ENCODE data around the gene BORCS5. TPM values are rescaled to one million over a fixed set of nuclear protein-coding genes. Genes with fewer than 3 reads are reported as not detected.

The BORCS5 gene
- total RNA-seq, 1 experiment from 2014 or later, result 13.9 TPM

DNA sequence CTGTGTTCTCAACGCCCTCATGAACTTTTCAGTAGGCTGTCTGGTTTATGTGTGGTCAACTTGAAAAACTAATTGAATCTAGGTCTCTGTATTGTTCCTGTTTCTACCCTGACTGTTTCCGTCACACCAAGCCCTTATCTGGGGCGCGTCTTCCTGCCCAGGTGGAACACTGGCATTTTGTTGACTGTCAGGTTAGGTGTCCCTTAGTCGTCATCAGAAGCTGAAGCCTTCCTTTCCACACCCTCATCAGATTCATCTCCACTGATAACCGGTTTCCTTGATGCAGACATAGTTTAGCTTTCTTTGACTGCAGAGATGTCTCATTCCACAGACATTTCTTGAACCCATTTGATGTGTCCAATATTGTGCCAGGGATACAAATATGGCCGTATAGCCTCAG lies 109.3 kb downstream of the BORCS5 start:
- no peak overlapping the region for H2AK5ac ChIP-seq (ENCODE audit: insufficient read length, low read length)
- no peak overlapping the region for H3K23ac ChIP-seq (ENCODE audit: insufficient read length, low read depth, low read length)
- TF ChIP-seq, protein P1, sequence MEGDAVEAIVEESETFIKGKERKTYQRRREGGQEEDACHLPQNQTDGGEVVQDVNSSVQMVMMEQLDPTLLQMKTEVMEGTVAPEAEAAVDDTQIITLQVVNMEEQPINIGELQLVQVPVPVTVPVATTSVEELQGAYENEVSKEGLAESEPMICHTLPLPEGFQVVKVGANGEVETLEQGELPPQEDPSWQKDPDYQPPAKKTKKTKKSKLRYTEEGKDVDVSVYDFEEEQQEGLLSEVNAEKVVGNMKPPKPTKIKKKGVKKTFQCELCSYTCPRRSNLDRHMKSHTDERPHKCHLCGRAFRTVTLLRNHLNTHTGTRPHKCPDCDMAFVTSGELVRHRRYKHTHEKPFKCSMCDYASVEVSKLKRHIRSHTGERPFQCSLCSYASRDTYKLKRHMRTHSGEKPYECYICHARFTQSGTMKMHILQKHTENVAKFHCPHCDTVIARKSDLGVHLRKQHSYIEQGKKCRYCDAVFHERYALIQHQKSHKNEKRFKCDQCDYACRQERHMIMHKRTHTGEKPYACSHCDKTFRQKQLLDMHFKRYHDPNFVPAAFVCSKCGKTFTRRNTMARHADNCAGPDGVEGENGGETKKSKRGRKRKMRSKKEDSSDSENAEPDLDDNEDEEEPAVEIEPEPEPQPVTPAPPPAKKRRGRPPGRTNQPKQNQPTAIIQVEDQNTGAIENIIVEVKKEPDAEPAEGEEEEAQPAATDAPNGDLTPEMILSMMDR (conservative IDR thresholded peaks at IDR 0.05), result no peak
- no peak overlapping the region for H2AFZ ChIP-seq (ENCODE audit: low read length)
- no peak overlapping the region for H2BK5ac ChIP-seq (ENCODE audit: insufficient read length, low read length)
- no peak overlapping the region for H4K8ac ChIP-seq (replicated peaks; ENCODE audit: insufficient read length, low read depth, low read length)
- H3K27ac Mint-ChIP-seq, result peak overlapping the region in 1 of 3 experiments; percentile 43; a peak in 1 of 7 replicates
- H4K5ac ChIP-seq (ENCODE audit: insufficient read length, low read depth, low read length), result no peak overlapping the region
- no peak overlapping the region for H3K14ac ChIP-seq (ENCODE audit: insufficient read depth, low read length)
- H3K4me2 ChIP-seq (ENCODE audit: insufficient read depth, insufficient read length, low read length), result no peak overlapping the region
- H2BK15ac ChIP-seq (ENCODE audit: low read depth, low read length), result no peak overlapping the region
- H3K36me3 Mint-ChIP-seq (ENCODE audit: insufficient read depth in 1 of 3, low read depth in 3 of 3), result peaks cover 17 to 27% (median 22%) of the 10 kb centered on the region in 3 experiments
- no peak overlapping the region for H2BK20ac ChIP-seq (ENCODE audit: low read depth, low read length, poor library complexity, severe bottlenecking)
- peaks cover 7 to 10% of the 10 kb centered on the region in 2 experiments for H3K4me1 Mint-ChIP-seq
- no peaks in the 10 kb centered on the region for H4K20me1 ChIP-seq (ENCODE audit: control insufficient read depth, insufficient read depth, insufficient read length)
- no peak for DNase-seq
- H3K4ac ChIP-seq (ENCODE audit: low read depth, low read length), result no peak overlapping the region
- no peak overlapping the region for H4K91ac ChIP-seq (ENCODE audit: insufficient read length, low read depth, low read length)
- no peak overlapping the region for H3T11ph ChIP-seq (ENCODE audit: low read length)
- no peak overlapping the region for H3K4me3 Mint-ChIP-seq
- no peak overlapping the region for H3K56ac ChIP-seq (ENCODE audit: insufficient read length, low read depth, low read length)
- no peak overlapping the region for H2BK120ac ChIP-seq (ENCODE audit: low read depth, low read length, poor library complexity, severe bottlenecking)
- no peaks in the 10 kb centered on the region for H3K79me2 ChIP-seq (ENCODE audit: insufficient read depth, low read length)
- H3K4me1 ChIP-seq (ENCODE audit: insufficient read depth, low read length), result peaks cover 4% of the 10 kb centered on the region; the same call in 1 of the 2 replicates
- H3K27me3 ChIP-seq (ENCODE audit: insufficient read depth, low read length), result no peaks in the 10 kb centered on the region
- H3K9me3 Mint-ChIP-seq, result peaks cover 14 to 16% of the 10 kb centered on the region in 2 experiments
- H3K18ac ChIP-seq (ENCODE audit: insufficient read length, low read depth, low read length), result no peak overlapping the region
- no peak overlapping the region for H3K9ac ChIP-seq (ENCODE audit: extremely low read depth, insufficient read length, low read length)
- H3K79me1 ChIP-seq (ENCODE audit: insufficient read depth, low read depth, low read length, poor library complexity, severe bottlenecking), result no peaks in the 10 kb centered on the region
- no peaks in the 10 kb centered on the region for H3K23me2 ChIP-seq (ENCODE audit: insufficient read length, low read depth, low read length, poor library complexity, severe bottlenecking)
- H3K27ac ChIP-seq (ENCODE audit: insufficient read length, low read depth, low read length), result no peak overlapping the region
- H3K27me3 Mint-ChIP-seq (ENCODE audit: low read depth), result no peaks in the 10 kb centered on the region
- H2BK12ac ChIP-seq (ENCODE audit: insufficient read length, low read depth, low read length), result no peak overlapping the region
- WGBS (ENCODE audit: extremely low coverage, insufficient read length, low lambda C conversion rate), result no CpG with 5 or more reads among the region's 7 CpGs
- no peaks in the 10 kb centered on the region for H3K9me3 ChIP-seq (ENCODE audit: control insufficient read depth, low read depth, low read length)

Measured in H9 (cell line).